ENCODE data around the gene PPME1. TPM values are rescaled to one million over a fixed set of nuclear protein-coding genes. Genes with fewer than 3 reads are reported as not detected.

Gene PPME1
- total RNA-seq, 3 donors from 2014 or later = 16.8 to 27.7 (median 25.2) TPM

- TF ChIP-seq POLR2AphosphoS5 (IDR thresholded peaks at IDR 0.05) = no peak
- no peak for TF ChIP-seq CTCF (IDR thresholded peaks at IDR 0.05)
- no peak for DNase-seq (ENCODE audit: low spot score in 2 of 2)
- no peak overlapping the region for H3K27ac ChIP-seq
- intact Hi-C loops (cut with DNase I; ENCODE audit: low total_unique reads) = no loop called here
- H3K4me3 ChIP-seq = no peak overlapping the region
- H3K9me3 ChIP-seq = no peaks in the 10 kb centered on the region
- no peaks in the 10 kb centered on the region for H3K36me3 ChIP-seq
- no peaks in the 10 kb centered on the region for H3K4me1 ChIP-seq
- H3K27me3 ChIP-seq = no peaks in the 10 kb centered on the region
Observed at GRCh38 chr11:74225565-74225964, 54.5 kb downstream of the PPME1 start.

GRCh38 chr11:74226907-74227306 lies 55.8 kb downstream of the PPME1 start:
- H3K4me1 ChIP-seq = no peaks in the 10 kb centered on the region
- H3K4me3 ChIP-seq = no peak overlapping the region
- DNase-seq (ENCODE audit: low spot score in 2 of 2) = no peak
- no peak overlapping the region for H3K27ac ChIP-seq
- H3K27me3 ChIP-seq = no peaks in the 10 kb centered on the region
- no peaks in the 10 kb centered on the region for H3K9me3 ChIP-seq
- intact Hi-C loops (cut with DNase I; ENCODE audit: low total_unique reads) = no loop called here
- TF ChIP-seq POLR2AphosphoS5 (IDR thresholded peaks at IDR 0.05) (no peak), POLR2A (IDR thresholded peaks at IDR 0.05) (no peak), CTCF (IDR thresholded peaks at IDR 0.05) (no peak)
- H3K36me3 ChIP-seq = no peaks in the 10 kb centered on the region

GRCh38 chr11:74232311-74232950 lies 61.3 kb downstream of the PPME1 start:
- Histone ChIP-seq H3K4me1 (no peaks in the 10 kb centered on the region), H3K27ac (no peak overlapping the region), H3K36me3 (peaks cover 8% of the 10 kb centered on the region), H3K4me3 (no peak overlapping the region), H3K9me3 (no peaks in the 10 kb centered on the region), H3K27me3 (no peaks in the 10 kb centered on the region)
- no peak for DNase-seq (ENCODE audit: low spot score in 2 of 2)
- intact Hi-C loops (cut with DNase I; ENCODE audit: low total_unique reads) = no loop called here
- TF ChIP-seq CTCF (IDR thresholded peaks at IDR 0.05) (no peak), POLR2AphosphoS5 (IDR thresholded peaks at IDR 0.05) (no peak), POLR2A (IDR thresholded peaks at IDR 0.05) (no peak)

- Histone ChIP-seq H3K4me1 (no peaks in the 10 kb centered on the region), H3K9me3 (no peaks in the 10 kb centered on the region), H3K27ac (no peak overlapping the region), H3K4me3 (no peak overlapping the region), H3K27me3 (no peaks in the 10 kb centered on the region), H3K36me3 (peaks cover 8% of the 10 kb centered on the region)
- DNase-seq (ENCODE audit: low spot score in 2 of 2) = no peak
- intact Hi-C loops (cut with DNase I; ENCODE audit: low total_unique reads) = no loop called here
- TF ChIP-seq POLR2AphosphoS5 (IDR thresholded peaks at IDR 0.05) (no peak), POLR2A (IDR thresholded peaks at IDR 0.05) (no peak), CTCF (IDR thresholded peaks at IDR 0.05) (no peak)
Observed at GRCh38 chr11:74233683-74234082, 62.6 kb downstream of the PPME1 start.

GRCh38 chr11:74235121-74235520 lies 64.0 kb downstream of the PPME1 start:
- Histone ChIP-seq H3K4me1 (no peaks in the 10 kb centered on the region), H3K27ac (no peak overlapping the region), H3K9me3 (no peaks in the 10 kb centered on the region), H3K4me3 (no peak overlapping the region), H3K27me3 (no peaks in the 10 kb centered on the region), H3K36me3 (peaks cover 8% of the 10 kb centered on the region)
- DNase-seq (ENCODE audit: low spot score in 2 of 2) = no peak
- intact Hi-C loops (cut with DNase I; ENCODE audit: low total_unique reads) = no loop called here
- TF ChIP-seq CTCF (IDR thresholded peaks at IDR 0.05) (no peak), POLR2AphosphoS5 (IDR thresholded peaks at IDR 0.05) (no peak), POLR2A (IDR thresholded peaks at IDR 0.05) (no peak)
